Measurements from ENCODE around the gene SPAG6.

Gene SPAG6

DNA sequence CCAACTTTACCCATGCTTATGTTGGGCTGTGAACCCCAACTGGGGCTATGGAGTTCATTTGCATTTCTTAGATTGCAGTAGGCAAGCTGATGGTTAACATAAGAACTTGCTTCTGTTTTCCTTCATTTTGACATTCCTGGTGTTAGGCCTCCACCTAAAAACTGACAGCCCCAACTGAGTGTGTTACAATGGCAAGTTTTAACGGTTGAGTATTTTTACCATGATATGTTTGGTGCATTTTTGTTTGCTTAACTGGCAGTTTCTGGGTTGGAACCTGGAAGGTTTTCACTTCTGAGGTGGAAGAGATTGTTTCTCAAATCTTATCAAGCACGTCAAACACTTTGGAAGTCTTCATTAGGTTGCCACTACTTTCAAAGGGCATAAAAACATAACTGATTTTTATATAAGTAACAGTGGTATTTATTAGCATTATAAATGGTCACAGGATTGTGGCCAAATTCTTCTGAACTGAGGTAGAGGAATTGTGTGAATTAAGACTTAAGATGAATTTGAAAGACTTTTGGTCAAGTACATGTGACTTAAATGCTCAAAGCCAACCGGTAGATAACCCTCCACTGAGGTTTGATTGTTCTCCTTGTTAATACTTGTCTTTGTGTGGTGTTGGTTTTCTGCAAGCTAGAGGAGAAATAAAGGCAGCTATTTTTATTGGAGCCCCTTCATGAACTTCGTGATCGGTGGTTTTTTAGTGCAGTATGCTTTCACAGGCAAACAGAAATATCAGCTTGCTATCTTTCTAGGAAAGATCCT is 21.6 kb upstream of the SPAG6 start:
- Histone ChIP-seq H3K4me1 (ENCODE audit: control insufficient read depth, insufficient read depth, low read length) (peaks cover 14% of the 10 kb centered on the region), H3K9me3 (ENCODE audit: control insufficient read depth, insufficient read depth, low read depth, low read length) (no peaks in the 10 kb centered on the region), H3K36me3 (ENCODE audit: control insufficient read depth in 2 of 2, insufficient read depth in 1 of 2, low read length in 2 of 2) (peaks cover 16 to 22% of the 10 kb centered on the region in 2 experiments; a peak in 2 of 3 replicates), H3K4me3 (ENCODE audit: low read depth, low read length) (peak overlapping the region; percentile 81), H3K27ac (ENCODE audit: extremely low read depth, low read depth, low read length) (no peak overlapping the region)
- ChIA-PET POLR2A (interaction anchor here (0.6 to 2.1 kb wide), 5 partner anchors 8 to 94 kb away, joined by 3 to 9 read pairs (median 6); partner anchors contain the start of gene COMMD3), CTCF (interaction anchor here (0.5 to 1.3 kb wide), 7 partner anchors 80 to 577 kb away, joined by 3 to 5 read pairs (median 3); no protein-coding TSS in a partner anchor)
- TF ChIP-seq ZNF514 (tag by site-specific recombination; IDR thresholded peaks at IDR 0.05) (no peak), ZNF19 (tag by site-specific recombination; IDR thresholded peaks at IDR 0.05; ENCODE audit: low read depth) (no peak), ZNF623 (tag by site-specific recombination; IDR thresholded peaks at IDR 0.05) (no peak), ZNF521 (tag by site-specific recombination; IDR thresholded peaks at IDR 0.05) (no peak), HOXC10 (CRISPR knock-in tag; IDR thresholded peaks at IDR 0.05) (no peak), ZNF146 (tag by site-specific recombination; IDR thresholded peaks at IDR 0.05) (no peak), ZNF239 (tag by site-specific recombination; IDR thresholded peaks at IDR 0.05) (no peak), ZNF510 (tag by site-specific recombination; IDR thresholded peaks at IDR 0.05; ENCODE audit: insufficient replicate concordance) (no peak), ZFHX2 (tag by site-specific recombination; conservative IDR thresholded peaks at IDR 0.05) (no peak), ZNF596 (tag by site-specific recombination; IDR thresholded peaks at IDR 0.05) (no peak), HOXA7 (CRISPR knock-in tag; IDR thresholded peaks at IDR 0.05; ENCODE audit: borderline replicate concordance) (no peak), OSR2 (tag by site-specific recombination; IDR thresholded peaks at IDR 0.05) (0 out of 2 replicates have a peak, but pooled peaks have one; percentile 36), ZNF558 (tag by site-specific recombination; IDR thresholded peaks at IDR 0.05) (no peak), SP7 (tag by site-specific recombination; IDR thresholded peaks at IDR 0.05) (no peak), HOXD13 (CRISPR knock-in tag; IDR thresholded peaks at IDR 0.05; ENCODE audit: borderline replicate concordance) (no peak), ZNF121 (tag by site-specific recombination; IDR thresholded peaks at IDR 0.05) (no peak), ZNF302 (tag by site-specific recombination; IDR thresholded peaks at IDR 0.05; ENCODE audit: low read depth) (no peak), ZNF792 (tag by site-specific recombination; IDR thresholded peaks at IDR 0.05) (no peak)
- TF ChIP-seq, protein P1, sequence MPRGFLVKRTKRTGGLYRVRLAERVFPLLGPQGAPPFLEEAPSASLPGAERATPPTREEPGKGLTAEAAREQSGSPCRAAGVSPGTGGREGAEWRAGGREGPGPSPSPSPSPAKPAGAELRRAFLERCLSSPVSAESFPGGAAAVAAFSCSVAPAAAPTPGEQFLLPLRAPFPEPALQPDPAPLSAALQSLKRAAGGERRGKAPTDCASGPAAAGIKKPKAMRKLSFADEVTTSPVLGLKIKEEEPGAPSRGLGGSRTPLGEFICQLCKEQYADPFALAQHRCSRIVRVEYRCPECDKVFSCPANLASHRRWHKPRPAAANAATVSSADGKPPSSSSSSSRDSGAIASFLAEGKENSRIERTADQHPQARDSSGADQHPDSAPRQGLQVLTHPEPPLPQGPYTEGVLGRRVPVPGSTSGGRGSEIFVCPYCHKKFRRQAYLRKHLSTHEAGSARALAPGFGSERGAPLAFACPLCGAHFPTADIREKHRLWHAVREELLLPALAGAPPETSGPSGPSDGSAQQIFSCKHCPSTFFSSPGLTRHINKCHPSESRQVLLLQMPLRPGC (tag by site-specific recombination; IDR thresholded peaks at IDR 0.05) = no peak
- TF ChIP-seq, protein P2, sequence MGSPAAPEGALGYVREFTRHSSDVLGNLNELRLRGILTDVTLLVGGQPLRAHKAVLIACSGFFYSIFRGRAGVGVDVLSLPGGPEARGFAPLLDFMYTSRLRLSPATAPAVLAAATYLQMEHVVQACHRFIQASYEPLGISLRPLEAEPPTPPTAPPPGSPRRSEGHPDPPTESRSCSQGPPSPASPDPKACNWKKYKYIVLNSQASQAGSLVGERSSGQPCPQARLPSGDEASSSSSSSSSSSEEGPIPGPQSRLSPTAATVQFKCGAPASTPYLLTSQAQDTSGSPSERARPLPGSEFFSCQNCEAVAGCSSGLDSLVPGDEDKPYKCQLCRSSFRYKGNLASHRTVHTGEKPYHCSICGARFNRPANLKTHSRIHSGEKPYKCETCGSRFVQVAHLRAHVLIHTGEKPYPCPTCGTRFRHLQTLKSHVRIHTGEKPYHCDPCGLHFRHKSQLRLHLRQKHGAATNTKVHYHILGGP (tag by site-specific recombination; IDR thresholded peaks at IDR 0.05) = peak; percentile 61; the same call in 1 of the 2 replicates
- TF ChIP-seq, protein P3, sequence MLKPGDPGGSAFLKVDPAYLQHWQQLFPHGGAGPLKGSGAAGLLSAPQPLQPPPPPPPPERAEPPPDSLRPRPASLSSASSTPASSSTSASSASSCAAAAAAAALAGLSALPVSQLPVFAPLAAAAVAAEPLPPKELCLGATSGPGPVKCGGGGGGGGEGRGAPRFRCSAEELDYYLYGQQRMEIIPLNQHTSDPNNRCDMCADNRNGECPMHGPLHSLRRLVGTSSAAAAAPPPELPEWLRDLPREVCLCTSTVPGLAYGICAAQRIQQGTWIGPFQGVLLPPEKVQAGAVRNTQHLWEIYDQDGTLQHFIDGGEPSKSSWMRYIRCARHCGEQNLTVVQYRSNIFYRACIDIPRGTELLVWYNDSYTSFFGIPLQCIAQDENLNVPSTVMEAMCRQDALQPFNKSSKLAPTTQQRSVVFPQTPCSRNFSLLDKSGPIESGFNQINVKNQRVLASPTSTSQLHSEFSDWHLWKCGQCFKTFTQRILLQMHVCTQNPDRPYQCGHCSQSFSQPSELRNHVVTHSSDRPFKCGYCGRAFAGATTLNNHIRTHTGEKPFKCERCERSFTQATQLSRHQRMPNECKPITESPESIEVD (tag by site-specific recombination; IDR thresholded peaks at IDR 0.05) = peak; percentile 79
- TF ChIP-seq, protein P4, sequence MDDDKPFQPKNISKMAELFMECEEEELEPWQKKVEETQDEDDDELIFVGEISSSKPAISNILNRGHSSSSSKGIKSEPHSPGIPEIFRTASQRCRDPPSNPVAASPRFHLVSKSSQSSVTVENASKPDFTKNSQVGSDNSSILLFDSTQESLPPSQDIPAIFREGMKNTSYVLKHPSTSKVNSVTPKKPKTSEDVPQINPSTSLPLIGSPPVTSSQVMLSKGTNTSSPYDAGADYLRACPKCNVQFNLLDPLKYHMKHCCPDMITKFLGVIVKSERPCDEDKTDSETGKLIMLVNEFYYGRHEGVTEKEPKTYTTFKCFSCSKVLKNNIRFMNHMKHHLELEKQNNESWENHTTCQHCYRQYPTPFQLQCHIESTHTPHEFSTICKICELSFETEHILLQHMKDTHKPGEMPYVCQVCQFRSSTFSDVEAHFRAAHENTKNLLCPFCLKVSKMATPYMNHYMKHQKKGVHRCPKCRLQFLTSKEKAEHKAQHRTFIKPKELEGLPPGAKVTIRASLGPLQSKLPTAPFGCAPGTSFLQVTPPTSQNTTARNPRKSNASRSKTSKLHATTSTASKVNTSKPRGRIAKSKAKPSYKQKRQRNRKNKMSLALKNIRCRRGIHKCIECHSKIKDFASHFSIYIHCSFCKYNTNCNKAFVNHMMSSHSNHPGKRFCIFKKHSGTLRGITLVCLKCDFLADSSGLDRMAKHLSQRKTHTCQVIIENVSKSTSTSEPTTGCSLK (tag by site-specific recombination; IDR thresholded peaks at IDR 0.05) = no peak

All from HEK293 (cell line).